ENCODE data around the gene MGME1.

The MGME1 gene

GRCh38 chr20:17968366-17969277 is at the start of gene MGME1, which contains the start of gene SNX5:
MGME1 (plus strand) TSS chr20:17969018; CDS start chr20:17969860, 842 bp downstream.
SNX5 (minus strand) TSS chr20:17968794; CDS start chr20:17968425, 369 bp downstream.
- DNase-seq (ENCODE audit: low spot score): peak; percentile 96

- no peak for DNase-seq (ENCODE audit: low spot score)
These were observed 49.7 kb upstream of the MGME1 start for GRCh38 chr20:17919149-17919548.

DNA sequence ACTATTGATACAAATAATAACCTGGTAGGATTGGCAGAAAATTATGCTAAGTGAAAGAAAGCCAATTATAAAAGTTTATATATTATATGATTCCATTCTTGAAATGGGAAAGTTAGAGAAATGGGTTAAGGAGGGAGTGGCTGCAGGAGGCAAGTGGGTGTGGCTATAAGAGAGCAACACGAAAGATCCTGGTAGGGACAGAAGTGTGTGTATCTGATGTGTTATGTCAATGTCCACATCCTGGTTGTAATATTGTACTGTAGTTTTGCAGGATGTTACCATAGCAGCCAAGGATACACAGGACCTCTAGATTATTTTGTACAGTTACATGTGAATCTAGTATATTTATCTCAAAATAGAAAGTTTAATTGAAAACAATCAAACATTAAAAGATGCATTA is 47.0 kb upstream of the MGME1 start:
- no peak for DNase-seq (ENCODE audit: low spot score)

- DNase-seq (ENCODE audit: low spot score): no peak
These were observed 43.5 kb upstream of the MGME1 start for GRCh38 chr20:17925141-17925939.

GRCh38 chr20:17925940-17926300 is 42.9 kb upstream of the MGME1 start:
- no peak for DNase-seq (ENCODE audit: low spot score)

DNA sequence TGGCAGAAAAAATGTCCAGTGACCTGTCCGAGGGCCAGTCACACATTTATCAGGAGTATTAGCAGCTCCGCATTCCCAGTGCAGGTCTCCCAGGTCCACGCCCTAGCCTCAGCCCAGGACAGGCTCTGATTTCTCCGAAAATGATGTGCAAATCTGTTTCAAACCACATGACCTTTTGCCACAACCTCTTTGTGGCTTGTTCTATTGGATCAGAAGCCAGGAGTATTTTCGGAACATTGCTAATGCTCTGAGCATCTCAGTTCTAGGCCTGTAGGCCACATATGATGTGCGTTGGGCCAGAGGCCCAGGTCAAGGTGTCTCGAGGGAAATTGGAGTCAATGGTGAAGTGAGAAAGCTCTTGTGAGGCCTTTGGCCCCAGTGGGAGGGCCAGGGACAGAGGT is 40.6 kb upstream of the MGME1 start:
- no peak for DNase-seq (ENCODE audit: low spot score)

- DNase-seq (ENCODE audit: low spot score): no peak
These were observed 40.0 kb upstream of the MGME1 start for GRCh38 chr20:17928633-17929311.

DNA sequence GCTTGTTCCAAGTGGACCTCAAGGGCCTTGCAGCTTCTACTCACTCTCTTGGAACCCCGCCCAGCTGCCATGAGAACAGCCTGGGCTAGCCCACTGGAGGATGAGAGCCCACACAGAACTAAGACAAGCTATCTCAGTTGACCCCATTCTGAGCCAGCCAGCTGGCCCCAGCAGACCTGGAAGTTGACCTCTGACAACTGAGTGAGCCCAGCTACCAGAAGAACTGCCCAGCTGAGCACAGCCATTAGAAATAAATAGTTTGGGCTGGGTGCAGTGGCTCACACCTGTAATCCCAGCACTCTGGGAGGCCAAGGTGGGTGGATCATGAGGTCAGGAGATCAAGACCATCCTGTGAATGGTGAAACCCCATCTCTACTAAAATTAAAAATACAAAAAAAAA is 37.3 kb upstream of the MGME1 start:
- no peak for DNase-seq (ENCODE audit: low spot score)

GRCh38 chr20:17932396-17932795 is 36.4 kb upstream of the MGME1 start:
- no peak for DNase-seq (ENCODE audit: low spot score)

GRCh38 chr20:17933121-17933520 is 35.7 kb upstream of the MGME1 start:
- no peak for DNase-seq (ENCODE audit: low spot score)

GRCh38 chr20:17933711-17934110 is 35.1 kb upstream of the MGME1 start:
- DNase-seq (ENCODE audit: low spot score): no peak

DNA sequence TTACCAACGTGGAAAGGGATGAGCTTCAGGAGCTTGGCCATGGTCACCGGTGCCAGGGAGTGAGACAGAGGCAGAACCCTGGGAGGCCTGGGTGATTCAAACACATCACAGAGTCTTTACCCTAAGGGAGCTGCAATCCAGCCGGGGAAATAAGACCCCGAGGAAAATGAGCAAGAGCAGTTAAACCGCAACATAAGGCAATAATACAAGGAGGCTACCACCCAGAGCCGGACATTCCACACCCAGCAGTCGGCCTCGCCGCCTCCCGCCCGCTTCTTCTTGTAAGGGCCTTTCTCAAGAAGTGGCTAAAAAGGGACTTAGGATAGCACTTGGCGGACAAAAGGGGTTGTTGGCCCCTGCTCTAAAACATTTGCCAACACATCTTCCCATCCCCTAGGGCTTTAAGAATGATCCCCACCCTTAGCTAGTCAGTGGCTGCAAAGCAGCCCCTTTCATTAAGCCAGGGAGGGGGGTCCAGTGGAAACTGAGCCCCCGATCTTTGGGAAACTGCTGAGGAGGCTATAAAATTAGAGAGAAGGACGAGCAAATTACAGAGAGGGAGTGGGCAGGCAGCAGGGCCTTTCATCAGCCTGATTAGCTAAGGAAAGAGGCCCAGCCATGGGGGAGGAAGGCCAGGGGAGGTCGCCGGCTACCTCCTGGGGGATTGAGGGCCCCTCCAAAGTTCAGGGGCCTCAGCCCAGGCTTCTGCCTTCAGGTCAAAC is 34.5 kb upstream of the MGME1 start:
- no peak for DNase-seq (ENCODE audit: low spot score)

- no peak for DNase-seq (ENCODE audit: low spot score)
These were observed 33.6 kb upstream of the MGME1 start for GRCh38 chr20:17935186-17935585.

DNA sequence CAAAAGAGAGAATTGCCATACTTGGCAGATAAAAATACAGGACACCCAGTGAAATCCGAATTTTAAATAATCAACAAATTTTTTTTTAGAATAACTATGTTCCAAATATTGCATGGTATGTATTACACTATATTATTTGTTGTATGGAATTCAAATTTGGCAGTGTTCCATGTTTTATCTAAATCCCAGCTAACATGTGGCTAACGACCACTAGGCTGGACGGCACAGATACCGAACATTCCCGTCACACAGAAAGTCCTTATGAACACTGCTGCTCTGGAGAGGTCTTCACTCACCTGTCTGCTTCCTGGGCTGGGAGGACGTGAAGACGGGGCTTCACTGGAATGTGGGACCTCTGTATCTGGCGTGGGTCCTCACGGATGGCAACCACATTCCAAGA is 33.1 kb upstream of the MGME1 start:
- DNase-seq (ENCODE audit: low spot score): no peak

DNA sequence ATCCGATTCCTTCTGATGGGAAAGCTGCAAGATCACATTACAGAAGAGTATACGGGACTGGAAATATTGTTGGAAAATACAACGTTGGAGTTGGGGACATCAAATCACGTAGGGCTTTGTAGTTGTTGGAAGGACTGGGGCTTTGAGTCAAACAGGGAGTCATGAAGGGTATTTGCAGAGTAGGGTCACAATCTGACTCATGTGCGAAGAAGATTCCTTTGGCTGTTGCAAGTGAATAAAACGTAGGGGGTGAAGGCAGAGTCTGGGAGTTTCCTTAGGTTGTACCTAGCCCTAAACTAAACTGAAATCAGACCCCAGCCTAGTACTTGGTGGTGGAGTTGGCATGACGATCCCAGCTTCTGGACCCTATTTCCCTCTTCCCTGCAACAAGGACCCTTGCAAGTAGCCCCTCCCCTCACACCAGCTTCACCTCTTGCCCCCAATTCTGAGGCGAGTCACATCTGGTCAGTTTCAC is 32.5 kb upstream of the MGME1 start:
- no peak for DNase-seq (ENCODE audit: low spot score)

GRCh38 chr20:17936761-17937732 is 31.8 kb upstream of the MGME1 start:
- DNase-seq (ENCODE audit: low spot score): no peak

DNA sequence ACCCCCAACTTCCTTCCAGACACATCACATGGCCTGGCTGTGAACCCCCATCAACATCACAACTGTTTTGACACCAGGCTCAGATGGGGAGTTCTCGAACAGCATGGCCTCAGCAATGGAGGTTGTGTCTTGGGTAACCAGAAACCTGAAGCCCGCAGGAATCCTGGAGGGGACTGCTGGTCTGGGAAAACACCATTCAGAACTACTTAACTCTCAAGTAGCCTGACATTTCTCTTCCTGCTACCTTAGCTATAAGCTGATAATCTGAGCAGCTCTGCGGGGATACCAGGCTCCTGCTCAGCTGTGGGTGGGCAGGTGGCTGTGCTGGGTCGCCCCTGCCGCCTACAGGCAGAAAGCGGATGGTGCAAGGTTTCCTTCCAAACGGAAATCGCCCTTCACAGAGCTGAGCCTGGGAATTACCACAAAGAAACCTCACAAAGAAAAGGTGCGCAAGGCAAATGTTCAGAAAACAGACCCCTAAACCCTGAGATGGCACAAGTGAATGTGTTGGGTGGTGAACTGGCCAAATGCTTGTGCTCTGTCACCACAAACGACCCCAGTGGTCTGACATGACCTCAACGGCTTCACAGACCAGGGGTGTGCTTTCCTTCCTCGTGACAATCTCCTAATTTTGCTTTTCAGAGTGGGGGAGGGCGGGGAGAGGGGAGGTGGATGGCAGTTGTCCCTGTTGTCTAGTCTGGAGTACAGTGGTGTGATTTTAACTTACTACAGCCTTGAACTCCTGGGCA is 29.8 kb upstream of the MGME1 start:
- DNase-seq (ENCODE audit: low spot score): peak; percentile 91

DNA sequence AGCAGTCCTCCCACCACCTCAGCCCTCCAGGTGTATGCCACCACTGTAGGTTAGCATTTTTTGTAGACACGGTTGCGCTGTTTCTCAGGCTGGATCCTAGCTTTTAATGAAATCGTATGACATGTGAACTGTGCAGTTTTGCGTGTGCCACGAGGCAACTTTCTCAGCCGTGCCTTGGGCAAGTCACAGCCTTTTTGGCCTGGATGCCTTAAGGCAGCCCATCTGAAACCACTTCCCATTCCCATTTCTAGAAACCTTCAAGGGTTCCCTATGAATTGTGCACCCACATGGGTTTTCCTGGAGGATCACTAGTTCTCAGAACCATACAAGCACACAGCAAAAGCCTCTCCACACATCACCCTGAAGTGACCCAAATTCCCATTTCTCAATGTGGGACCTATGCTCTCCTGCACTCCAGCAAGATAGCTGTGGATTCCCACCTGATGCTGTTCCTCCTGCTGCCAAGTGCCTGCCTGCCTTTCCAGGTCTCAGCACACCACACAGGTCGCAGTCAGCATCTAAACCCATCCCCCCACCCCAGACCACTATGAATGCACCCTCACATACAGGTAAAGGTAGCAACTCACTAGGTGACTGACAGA is 29.1 kb upstream of the MGME1 start:
- DNase-seq (ENCODE audit: low spot score): no peak

DNA sequence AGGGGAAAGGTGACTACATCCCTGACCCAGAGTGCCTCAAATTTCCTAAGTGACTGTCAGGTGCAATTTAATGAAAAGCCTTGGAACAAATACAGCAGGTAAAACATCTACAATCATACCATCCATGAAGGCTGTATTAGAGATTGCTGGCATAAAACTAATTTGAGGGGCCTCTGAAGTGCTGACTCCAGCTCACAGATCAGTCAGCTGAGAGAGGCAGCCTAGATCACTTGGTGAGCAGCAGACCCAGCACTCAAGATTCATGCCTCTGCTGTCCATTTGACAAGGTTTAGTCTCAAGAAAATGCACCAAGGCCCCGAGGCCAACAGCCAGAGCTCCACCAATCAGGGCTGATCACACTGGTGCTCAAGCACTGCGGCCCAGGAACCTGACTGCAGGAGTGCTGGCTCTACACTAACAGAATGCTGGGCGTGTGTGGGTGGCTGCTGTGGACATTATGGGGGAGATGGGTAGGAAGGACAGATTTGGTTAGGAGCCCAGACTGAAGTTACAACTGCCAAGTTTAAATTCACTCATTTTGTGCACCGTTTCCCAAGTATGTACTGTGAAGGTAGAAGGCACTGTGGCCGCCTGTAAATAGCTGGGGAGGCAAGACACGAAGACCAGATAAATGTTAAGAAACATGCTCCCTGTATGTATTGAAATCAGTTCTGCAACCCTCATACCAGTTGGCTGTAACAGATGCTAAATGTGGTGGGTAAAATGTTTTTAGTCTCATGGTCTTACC is 28.4 kb upstream of the MGME1 start:
- no peak for DNase-seq (ENCODE audit: low spot score)

All from D341Med (cell line).